HG02588 (cell line): Measurements from ENCODE around the gene STRBP.
"Not testable (repeated sequence)": the region's sequence is repeated elsewhere in the genome, so short reads cannot be mapped to it uniquely, and the experiment has no call there.

Source experiments
- ATAC-seq: cut with Tn5 transposase; IDR thresholded peaks from one replicate; pipeline ENCODE4 v1.9.1; 2021; ENCODE audit warnings: mild to moderate bottlenecking, moderate library complexity; ENCODE audit not compliant: unreplicated experiment

The STRBP gene

DNA sequence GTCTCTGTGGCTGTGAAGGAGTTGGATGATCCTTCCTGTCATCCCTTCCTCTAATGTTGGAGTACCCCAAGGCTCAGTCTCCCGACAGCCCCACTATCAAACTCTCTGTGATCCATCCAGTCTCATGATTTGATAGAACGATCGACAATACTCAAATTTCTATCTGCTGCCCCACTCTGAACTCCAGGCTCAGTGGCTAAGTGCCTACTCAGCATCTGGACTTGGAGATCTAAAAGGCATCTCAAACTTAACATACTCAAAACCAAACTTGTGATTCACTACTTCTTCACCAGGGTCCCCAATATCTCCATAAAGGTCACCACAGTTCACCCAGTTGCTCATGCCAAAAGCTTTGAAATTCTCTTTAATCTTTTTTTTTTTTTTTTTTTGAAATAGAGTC lies 15.1 kb upstream of the STRBP start:
- ATAC-seq = no peak

DNA sequence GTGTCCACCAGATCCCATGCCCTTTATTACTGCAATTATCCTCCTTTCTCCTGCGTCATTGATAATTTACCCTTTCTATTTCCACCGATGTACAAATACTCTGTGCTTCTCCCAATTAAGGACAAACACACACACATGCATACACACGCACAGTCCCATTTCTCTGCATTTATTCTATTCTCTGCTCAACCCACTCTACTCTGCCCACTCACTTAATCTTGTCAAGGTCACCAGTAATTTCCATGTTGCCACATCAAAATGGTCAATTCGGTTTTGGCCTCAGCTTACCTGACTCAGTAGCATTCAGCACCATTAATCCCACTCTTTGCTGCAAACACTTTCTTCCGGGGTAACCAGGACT lies 14.6 kb upstream of the STRBP start:
- no peak for ATAC-seq

DNA sequence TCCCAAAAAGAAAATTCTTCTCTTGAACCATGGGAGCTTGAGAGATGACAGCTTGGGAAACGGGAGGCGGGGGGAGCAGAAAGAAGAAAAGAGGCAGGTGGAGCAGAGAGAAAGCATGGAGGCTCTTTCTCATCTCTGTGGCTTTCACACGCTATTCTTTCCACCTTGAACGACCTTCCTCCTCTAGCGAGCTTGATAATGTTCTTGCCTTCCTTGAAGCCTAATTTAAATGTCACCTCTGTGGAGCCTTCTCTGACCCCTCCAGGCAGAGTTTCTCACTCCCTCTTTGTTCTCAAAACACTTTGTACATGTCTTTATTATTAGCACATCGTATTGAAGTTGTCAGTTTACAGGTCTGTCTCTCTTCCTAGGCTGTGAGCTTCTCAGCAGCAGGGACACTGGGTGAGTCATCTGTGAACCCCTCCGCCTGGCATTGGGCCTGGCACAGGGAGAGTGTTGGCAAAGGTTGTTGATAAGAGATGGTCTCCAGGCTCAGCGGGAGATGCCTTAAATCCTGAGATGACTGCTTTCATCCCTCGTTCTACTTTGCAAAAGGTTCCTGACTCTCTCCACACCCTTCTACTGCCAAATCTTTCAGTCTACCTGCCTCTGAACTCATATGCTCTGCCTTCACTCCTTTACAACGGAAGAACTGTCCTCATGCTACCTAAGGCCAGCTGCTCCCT lies 14.1 kb upstream of the STRBP start:
- ATAC-seq = no peak

DNA sequence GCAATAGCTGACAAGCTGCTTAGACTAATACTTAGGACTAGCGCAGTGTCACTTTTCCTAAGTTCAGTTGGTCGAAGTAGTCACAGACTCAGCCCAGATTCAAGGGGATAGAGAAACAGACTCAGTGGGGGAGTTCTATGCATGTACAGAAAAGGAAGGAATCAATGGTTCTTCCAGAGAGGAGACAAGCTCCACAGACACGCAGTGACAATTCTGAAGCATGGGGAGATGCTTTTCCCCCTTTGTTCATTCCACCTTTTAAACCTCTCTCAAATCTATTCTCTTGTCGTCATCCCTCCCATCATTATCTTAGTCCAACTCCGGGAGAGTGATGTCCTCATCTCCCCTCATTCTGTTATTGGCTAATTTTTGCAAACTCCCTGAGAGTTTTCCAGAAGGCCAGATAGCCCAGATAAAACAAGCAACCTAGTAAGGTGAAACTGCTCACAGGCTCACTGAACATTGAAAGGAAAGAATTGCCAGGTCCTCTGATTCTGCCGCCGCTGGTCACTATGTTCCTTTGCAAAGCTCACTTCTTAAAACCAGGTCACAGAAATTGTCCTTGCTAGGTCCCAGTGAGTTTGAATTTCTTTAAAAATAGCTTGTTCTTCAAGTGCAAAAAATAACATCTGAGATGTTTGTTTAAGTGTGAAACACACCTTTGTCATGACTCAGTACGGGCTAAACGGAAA lies 13.4 kb upstream of the STRBP start:
- ATAC-seq = no peak

DNA sequence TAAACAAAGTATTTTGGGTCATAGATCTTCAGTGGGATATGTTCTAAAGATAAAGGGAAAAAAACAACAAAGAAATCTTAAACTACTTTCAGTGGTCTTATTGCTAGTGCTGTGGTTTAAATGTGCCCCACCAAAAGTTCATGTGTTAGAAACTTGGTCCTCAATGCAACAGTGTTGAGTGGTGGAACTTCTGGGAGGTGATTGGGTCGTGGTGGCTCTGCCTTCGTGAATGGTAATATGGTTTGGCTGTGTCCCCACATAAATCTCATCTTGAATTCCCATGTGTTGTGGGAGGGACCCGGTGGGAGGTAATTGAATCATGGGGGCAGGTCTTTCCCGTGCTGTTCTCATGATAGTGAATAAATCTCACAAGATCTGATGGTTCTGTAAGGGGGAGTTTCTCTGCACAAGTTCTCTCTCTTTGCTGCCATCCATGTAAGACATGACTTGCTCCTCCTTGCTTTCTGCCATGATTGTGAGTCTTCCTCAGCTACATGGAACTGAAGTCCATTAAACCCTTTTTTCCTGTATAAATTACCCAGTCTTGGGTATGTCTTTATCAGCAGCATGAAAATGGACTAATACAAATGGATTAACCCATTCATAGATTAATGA lies 10.6 kb upstream of the STRBP start:
- not testable (repeated sequence) for ATAC-seq

GRCh38 chr9:123278361-123278760 lies 10.0 kb upstream of the STRBP start:
- ATAC-seq = no peak

- ATAC-seq = no peak
These were observed 8.2 kb upstream of the STRBP start for GRCh38 chr9:123276551-123276950.

DNA sequence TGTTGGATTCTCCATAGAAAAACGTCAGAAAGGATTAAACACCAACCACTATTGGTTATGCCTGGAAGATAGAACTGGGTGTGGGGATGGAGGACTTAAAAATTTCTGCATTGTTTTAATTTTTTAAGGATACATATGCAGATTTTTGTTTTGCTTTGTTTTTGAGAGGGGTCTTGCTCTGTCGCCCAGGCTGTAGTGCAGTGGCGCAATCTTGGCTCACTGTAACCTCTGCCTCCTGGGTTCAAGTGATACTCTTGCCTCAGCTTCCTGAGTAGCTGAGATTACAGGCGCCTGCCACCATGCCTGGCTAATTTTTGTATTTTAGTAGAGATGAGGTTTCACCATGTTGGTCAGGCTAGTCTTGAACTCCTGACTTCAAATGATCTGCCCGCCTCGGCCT lies 2.7 kb upstream of the STRBP start:
- ATAC-seq = not testable (repeated sequence)

DNA sequence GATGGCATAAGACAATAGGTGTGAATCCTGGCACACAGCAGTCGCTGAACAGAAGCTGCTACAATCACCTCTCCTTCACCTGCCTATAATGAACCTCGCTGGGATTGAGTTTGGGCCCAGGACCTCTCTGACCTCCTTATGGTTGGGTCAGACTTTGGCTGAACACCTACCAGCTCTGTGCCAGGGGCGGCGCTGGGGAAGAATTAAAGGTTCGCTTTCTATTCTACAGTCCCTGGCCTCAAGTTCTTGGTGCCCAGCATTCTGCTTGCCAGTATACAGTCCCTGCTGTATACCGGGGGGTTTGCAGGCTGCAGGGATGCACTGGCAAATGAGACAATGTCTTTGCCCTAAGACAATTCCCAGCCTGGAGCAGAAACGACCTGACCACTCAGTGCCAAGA lies 895 bp upstream of the STRBP start:
- ATAC-seq = no peak

- ATAC-seq = no peak
These were observed 254 bp downstream of the STRBP start for GRCh38 chr9:123268199-123268464.

DNA sequence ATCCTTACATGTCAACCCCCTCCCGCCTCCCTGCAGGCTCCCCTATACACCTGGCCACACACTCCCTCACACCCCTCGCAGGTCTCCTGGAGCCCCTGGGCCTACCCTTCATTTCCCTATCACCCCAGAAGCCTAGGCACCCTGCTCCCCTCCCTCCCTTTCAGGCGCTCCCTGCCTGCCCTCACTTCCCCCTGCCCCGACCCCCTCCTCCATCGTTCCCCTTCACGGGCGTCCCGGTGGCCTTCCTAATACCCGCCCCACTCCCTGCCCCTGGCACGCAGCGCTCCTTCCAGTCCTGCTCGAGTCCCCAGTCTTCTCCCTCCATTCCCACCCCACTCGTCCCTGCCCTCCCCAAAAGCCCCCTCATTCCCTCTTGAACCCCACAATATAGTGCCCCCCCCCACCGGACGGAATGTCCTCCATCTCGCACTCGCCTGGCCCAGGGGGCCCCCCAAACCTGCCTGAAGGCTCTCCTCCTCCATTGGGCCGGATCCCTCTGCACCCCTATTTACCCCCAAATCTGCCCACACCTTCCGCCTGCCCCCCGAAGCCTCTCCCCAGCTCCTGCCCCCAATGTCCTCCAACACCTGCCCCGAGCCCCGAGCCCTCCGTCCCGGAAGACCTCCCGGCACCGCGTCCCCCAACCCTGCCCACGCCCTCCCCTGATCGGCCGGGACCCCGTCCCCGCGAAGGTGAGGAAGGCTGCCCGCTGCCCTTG lies 746 bp downstream of the STRBP start:
- peak; percentile 9 for ATAC-seq

DNA sequence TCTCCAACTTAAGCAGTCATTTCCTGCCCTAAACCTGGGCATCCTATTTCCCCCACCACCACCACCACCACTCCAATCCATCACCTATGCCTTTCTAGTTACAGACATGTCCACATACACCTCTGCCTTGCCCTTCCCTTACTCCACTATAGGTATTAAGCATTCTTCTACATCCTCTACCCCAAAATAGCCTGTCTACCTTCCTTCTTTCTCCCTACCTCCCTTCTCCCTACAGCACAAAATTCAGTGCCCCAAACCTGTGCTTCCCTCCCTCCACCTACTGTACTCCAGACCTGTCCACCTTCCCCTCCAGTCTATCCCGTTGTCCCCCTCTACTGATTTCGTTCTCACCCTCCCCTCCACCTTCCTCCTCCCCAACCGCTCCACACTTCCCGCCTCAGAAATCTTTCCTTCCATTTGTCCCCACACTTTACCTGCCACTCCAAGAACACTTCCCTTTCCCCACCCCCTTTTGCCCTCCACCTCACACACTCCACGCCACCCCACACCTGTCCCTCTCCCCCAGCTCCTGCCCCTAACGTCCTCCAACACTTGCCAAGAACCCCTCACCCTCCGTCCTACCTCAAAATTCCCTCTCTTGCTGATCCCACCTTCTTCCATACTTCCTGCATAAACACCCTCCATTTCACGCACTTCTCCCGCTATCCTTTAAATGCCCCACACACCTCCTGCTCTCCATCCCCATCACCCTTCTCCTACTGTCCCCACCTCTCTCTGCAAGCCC lies 1.6 kb downstream of the STRBP start:
- ATAC-seq = no peak

GRCh38 chr9:123265833-123266232 lies 2.6 kb downstream of the STRBP start:
- no peak for ATAC-seq

DNA sequence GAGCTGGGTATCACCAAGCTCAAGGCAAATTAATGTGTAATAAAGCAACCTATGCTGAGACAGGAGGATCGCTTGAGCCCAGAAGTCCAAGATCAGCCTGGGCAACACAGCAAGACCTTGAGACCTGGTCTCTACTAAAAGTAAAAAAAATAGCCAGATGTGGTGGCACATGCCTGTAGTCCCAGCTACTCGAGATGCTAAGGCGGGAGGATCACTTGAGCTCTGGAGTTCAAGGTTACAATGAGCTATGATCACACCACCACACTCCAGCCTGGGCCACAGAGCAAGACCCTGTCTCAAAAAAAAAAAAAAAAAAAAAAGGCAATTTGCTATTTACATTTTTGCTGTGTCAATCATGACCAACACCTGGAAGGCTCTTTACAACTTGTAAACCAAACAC lies 5.2 kb downstream of the STRBP start:
- no peak for ATAC-seq

GRCh38 chr9:123262338-123262737 lies 6.0 kb downstream of the STRBP start:
- ATAC-seq = no peak

- ATAC-seq = no peak
These were observed 7.2 kb downstream of the STRBP start for GRCh38 chr9:123261006-123261677.

GRCh38 chr9:123260340-123260739 lies 8.0 kb downstream of the STRBP start:
- no peak for ATAC-seq

GRCh38 chr9:123257276-123257675 lies 11.1 kb downstream of the STRBP start:
- no peak for ATAC-seq

GRCh38 chr9:123255718-123256117 lies 12.7 kb downstream of the STRBP start:
- no peak for ATAC-seq

DNA sequence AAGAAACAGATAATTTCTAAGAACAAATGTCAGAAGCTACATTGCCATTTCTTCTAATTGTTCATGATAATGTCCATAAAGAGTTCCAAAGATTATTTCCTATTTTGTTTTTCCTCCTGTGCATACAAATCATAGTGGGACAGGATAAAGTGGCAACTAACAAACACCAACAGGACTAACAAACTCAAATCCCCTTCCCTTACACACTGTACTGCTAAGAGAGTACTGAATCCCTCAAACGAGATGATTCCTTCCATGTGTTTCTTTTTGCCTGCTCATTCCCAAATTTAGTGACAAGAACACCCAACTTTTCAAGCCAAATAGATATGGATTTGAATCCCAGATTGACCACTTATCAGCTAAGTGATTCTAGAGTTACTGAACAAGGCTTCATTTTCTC lies 15.2 kb downstream of the STRBP start:
- no peak for ATAC-seq

DNA sequence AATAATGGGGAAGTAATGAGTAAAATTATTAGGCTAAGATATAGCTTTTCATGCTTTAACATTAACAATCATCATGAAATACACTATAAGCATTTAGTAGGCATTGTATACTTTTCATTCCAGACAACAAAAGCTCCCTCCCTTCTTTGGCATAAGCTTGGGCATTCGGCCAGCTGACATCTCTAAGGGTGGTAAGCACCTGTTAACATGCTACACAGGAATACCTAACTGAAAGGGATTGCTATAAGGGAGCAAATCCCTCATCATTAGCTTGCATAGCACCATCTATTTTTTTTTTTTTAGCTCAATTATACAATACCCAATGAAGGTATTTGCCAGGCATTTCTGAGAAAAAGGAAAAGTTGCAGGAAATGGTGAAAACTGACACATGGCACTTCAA lies 16.6 kb downstream of the STRBP start:
- no peak for ATAC-seq
